RKO (cell line): ENCODE measurements around the gene CHN2.

Source experiments
- DNase-seq: peaks from one replicate; pipeline ENCODE4 v3.0.0-alpha.2; 2016; ENCODE audit warnings: low spot score

The CHN2 gene

DNA sequence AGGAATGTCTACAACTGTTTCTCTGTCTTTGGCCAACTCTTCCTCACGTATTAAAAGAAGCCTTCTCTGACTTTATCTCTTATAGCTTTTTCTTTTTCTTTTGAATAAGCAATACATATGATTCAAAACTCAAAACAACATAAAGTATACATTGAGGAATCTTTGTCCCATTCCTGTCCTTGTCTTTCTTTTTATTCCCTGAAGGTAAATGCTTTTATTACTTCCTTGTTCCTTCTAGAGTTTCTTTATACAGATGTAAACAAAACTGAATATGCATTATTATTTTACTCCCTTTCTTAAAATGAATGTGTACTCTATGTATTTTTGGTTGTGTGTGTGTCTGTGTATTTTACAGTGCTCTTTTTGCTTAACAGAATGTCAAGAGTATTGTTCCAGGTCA lies 170.1 kb downstream of the CHN2 start:
- no peak for DNase-seq

DNA sequence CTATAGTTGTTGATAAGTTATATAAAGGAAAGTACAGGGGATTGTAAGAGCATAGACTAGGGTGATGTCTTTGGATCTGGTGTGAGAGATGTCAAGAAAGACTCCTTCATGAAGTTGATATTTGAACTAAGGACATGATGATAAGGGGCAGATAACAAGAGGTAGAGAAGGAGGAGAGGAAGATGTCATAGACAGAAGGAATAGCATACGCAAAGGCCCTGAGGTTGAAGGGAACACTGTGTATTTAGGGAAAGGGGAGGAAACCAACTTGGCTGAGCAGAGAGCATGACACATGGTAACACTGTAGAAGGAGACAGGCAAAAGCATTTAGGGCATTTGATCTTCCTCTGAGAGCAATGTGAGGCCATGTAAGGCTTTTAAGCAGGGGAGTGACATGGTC lies 170.8 kb downstream of the CHN2 start:
- DNase-seq, result no peak

DNA sequence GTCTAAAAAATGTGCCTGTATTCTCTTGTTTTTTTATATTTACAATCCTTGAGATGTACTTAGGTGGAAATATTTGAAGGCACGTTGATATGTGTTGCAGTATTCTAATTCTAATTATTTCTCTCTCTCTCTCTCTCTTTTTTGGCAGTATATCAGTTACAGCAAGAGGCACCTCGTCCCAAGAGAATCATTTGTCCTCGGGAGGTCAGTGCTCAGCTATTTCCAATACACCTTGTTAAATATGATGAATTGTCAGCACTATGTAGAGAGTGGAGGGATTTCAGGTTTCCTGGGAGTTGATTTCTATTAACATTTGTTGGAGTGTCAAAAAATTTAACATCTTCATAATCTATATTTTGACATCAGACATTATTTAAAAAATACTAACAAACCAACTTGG lies 173.2 kb downstream of the CHN2 start:
- DNase-seq, result no peak

DNA sequence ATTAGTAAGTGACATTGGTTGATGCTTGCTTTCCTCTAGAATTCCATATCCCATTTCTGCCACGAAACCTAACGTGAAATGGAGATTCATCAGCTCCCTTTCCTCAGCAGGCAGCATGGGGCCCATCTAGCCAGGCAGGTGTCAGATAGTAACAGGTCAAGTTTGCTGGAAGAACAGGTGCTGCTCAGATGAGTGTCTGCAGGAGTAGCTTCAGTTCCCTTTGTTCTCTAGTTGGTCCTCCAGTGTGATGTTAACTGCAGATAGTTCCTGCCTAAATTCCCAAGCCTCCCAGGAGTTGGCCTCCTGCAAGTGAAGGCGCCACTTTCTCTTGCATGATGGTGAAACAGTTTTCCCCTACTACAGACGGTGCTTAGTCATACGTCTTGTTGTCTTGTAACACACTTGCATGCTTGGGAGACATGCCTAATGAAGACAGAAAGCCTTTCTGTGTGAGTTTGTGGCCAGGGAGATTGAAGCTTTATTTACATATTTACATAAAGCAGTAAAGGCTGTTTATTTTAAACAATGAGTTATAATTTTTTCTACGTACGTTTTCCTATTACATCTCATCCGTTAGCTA lies 175.4 kb downstream of the CHN2 start:
- DNase-seq, result no peak

DNA sequence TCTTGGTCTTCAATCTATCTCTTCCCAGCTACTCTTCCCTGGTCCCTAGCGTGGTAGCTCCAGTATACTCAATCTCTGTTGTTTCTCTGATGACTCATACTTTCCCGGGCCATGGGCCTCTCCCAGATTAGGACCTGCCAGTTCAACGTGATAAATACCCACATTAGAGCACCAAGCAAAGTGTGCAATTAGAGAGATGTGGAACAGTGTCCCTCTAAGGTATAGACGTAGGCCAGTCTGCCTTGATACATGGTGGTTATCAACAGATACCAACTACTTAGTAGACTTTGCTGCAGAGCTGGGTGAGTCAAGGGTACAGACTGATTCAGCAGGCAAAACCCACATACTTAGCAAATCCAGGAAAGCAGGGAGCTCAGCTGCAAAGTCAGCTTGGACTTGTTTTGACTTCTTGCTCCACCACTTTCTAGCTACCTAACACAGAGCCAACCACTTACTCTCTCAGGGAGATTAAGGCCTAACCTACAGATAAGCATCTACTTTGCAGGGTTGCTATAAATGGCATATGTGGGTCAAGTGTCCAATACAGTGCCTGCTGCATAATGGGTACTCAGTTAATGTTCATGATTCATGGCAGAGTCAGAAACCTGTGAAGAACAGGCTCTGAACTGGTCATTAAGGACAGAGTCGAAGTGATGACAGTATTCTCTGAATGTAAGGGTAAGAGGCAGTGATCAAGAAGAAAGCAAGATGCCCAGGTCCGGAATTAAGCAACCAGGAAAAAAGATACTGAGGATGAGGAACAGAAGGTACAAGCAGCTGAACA lies 176.1 kb downstream of the CHN2 start:
- DNase-seq, result peak; percentile 6

DNA sequence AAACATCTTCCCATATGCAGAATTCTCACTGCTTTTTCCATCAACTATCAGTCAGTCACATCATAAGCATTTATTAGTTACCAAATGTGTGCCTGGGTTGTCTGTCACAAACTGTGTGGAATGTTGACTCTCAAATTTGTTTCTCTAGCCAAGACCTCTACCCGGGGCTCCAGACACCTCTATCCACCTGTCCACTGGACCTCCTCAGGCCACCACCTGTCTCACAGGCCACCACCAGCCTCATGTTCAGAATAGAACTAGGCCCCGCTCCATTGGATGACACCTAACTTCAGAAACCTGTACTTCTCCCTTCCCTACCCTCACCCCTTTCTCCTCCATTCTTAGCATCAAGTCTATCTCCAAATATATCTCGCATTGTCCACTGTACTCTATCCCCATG lies 176.9 kb downstream of the CHN2 start:
- DNase-seq, result no peak

DNA sequence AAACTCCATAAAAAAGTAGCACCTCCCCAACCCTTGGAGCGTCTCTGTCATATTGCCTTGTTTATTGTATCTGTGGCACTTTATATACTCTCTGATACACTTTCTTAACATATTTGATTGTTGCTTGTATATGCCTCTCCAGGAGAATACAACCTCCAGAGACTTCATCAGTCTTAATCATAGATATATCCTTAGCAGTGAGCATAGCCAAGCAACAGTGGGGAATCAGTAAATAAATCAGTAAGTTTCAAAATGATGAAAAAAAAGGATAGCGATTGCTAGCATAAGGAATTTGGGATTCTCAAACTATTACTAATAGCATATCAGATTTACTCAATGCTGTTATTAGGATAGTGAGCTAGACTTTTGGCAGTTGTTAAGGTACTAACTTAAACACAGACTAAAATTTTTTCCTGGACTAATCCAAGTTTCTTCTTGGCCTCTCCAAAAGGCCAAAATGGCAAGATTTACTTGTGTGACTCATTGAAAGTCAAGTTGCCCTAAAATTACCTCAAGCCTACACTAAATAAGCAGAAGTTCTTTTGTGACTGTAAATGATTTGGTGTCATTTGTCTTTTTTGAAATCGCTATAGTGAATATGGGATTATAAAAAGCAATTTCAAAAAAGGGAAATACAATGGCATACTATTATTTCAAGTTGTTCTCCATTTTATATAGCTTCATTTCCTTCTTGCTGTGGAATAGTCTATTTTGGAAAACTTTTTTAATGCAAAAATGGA lies 177.9 kb downstream of the CHN2 start:
- DNase-seq, result no peak

DNA sequence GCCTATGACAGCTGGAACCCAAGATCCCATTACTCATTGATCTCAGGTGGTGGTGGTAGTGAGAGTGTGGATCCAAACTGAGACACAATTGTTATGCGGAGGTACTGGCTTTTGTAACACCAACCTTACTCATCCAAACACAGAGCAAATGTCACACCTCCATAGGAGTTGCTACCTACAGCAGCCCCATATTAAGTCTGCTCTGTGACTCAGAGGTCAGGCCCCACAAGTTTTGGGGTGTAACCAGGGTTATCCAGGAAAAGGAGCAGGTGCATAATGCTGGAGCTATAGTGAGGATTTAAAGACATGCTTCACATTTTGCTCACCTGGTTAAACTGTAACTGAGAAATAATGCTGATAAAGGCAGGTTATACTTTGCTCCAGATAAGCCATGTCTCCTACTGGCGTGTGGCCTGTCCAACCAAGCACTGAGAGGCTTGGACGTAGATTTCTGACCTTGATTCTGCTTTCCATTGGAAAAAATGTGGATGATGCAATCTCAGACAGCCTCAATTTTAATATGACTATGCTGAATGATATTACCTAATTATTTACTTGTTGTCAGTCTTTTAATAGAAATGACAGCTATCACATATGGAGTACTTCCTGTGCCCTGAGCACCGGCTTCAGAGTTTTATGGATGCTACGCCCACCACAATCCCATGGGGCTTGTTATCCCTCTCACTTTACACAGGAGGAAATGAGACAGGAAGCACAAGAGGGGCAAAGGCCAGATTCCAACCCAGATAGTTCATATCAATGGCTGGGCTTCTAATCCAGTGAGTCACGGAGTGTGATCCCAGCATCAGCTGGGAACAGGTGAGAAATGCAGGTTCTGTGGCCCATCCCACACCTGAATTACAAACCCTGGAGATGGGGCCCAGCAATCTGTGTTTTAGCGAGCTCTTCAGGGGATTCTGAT lies 181.3 kb downstream of the CHN2 start:
- DNase-seq, result no peak

DNA sequence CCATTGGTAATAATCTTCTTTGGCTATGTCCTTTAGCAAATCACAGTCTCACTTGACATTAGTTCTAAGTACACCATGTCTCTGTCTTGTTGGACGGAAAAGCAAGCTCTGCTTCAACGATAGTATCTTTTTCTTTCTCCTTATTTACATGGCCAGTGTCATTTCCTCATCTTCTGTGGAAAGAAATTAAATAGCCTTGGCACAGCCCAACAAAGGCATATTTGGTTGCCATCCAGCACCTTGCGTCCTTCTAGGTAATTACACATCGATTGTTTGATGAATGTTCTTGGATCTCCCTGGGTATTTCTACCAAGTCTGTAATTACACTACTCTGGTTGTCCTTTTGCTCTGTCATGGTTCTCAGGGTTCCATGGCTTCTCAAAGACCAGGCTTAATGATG lies 183.1 kb downstream of the CHN2 start:
- DNase-seq, result no peak

DNA sequence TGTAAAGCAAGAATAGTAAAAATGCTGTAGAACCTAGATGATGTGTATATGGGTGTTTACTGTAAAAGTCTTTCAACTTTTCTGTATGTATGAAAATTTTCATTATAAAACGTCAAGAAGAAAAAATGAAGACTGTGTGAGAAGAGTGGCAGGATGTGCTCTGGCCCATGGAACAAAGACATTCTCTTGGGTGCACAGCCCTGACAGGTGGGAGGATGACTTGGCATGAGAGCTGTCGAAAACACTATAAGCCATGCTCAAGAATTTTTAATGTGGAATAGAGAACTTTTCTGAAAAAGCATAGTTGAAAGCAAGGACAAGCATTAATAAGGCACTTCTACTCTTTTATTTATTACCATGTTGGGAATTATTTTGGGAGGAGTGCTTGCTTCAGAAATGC lies 185.0 kb downstream of the CHN2 start:
- DNase-seq, result no peak

DNA sequence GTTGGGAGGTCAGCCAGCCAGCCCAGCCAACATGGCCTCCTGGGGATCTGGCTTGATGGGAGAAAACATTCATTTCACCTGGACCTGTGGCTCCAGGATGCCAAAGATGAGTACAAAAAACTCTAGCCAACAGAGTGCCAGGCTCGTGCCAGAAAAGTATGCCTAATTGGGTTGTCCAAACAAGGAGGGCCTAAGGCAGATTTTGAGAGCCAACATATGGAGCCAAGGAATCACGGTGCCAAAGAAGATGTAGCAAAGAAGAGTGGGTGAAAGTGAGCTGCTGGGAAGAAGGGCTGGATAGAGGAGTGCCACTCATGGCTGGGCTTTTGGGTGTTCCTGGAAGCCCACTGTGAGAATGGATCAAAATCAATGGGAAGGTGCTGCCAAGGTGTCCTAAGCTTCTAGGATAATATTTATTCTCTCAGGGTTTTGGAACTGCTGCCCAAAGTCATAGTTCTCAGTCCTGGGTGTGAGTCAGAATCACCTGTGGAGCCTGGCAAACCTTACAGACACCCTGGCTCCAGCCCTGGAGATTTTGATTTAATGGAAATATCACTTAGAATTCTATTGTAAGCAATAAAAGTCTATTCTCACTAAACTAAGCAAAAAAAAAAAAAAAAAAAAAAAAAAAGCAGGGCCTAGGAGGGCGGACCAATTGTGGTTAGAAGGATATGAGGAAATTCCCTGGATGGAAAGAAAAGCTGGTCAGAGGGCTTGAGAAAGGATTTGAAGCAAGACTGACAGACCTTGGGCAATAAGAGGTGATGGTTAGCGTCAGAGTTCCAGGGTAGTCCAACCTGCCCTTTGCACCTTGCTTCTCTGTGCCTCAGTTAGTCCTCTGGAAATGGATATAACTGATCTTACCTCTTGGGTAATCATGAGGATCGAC lies 186.9 kb downstream of the CHN2 start:
- DNase-seq, result no peak

DNA sequence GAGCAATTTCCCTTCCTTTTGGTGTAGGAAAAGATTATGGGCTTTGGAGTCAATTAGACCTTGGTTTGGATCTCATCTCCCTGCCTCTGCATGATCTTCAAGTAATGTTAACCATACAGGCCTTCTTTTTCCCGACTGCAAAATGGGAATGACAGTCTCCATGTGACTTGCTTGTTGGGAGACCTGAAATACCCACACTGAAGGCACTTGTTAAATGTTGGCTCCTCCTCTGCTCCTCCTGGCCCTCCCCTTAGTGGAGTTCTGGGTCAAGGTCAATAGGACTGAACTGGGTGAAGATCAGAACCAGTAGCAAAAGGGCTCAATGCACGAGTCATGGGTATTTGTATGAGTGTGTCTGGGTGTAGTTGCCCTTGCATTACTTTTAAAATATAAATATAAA lies 189.7 kb downstream of the CHN2 start:
- DNase-seq, result no peak

DNA sequence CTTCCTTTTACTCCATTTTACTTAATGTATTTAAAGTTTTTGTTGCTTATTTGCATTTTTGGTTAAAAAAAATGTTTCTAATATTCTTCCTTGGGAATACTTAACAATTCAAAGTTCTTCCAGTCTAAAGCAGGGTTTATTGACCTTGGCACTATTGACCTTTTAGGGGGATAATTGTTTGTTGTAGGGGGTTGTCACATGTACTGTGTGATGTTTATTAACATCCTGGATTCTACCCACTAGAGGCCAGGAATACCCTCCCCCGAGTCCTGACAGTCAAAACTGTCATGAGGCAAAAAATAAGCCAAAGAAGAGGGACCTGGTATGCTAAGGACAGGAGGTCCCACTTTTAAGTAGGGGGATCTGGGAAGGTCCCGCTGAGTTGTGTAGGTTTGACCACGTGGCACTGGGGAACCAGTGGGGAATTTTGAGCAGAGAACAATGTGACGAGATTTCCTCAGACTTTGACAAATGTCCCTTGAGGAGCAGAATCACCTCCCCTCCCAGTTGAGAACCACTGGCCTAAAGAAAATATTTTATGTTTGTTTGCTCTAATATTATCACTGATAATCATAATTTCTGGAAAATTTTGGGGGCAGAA lies 190.7 kb downstream of the CHN2 start:
- DNase-seq, result no peak

DNA sequence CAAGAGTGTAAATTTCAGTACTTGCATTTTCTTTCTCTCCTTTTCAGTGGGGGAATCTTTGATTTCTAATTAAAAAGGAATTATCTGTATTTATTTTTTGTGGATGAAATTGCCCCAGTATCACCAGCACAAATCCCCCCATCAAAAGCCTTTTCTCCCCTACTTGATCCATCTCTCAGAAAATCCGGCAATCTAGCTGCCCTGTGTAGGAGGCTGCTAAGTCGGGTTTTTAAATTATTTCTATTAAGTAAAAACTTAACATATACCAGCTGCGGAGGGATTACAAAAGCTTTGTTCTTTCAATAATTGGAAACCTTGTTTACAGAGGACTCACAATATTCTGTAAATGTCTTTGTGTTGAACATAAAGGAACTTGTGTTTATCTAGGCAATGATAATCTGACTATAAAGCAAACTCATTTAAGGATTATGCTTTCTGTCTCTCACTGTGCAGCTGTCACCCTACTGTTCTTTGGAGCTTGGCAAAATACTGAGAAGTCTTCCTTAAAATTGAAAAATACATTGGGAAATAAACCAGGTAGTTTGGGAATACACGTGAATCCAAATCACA lies 191.7 kb downstream of the CHN2 start:
- no peak for DNase-seq

DNA sequence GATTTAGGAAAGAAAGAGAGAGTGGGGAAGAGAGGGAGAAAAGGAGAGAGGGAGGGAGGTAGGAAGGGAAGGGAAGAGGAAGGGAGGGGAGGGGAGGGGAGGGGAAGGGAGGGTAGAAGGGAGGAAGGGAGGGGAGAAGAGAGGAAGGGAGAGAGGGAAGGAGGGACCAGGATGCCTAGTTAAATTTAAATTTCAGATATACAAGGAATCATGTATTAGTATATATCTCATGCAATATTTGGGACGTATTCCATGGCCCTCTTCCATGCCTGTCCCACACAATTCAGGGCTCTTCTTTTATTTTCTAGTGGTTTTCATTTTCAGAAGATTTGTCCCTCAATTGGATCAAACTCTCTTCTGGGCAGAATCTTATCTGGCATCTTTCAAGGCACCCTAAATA lies 196.7 kb downstream of the CHN2 start:
- no peak for DNase-seq

DNA sequence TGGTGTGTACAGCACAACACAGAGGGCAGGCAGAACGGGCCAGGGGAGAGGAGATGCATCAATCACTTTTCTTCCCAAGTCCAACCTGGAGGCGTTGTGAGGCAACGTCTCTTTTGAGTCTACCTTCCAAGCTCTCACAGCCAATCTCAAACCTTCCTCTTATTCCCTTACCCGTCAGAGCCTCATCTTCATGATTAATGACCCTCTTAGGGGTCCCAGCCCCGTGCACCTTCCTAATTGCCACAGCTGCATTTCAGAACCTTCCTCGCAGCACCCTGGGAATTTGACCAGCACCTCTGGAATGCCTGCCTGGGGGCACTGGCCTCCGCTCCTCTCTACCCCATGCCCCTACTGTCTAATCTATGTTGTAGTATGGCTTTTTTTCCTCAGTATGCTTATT lies 199.7 kb downstream of the CHN2 start:
- DNase-seq, result no peak

DNA sequence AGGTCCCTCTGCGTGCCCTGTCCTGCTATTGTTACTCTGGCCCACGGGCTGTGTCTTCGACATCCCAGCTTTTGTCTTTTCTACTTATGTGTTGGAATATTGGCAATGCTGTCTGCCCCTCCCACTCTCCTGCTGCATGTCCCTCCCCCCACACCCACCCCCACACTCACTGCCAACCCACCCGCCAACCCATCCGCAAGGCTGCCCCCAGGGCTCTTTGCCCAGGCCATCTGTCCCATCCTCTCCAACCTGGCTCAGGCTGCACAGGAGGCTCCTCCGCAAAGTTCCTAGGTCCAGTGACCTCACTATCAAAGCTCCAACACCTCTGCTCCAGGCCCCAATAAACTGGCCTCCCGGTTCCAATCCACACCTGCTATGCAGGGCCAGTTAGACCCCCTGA lies 202.0 kb downstream of the CHN2 start:
- no peak for DNase-seq

DNA sequence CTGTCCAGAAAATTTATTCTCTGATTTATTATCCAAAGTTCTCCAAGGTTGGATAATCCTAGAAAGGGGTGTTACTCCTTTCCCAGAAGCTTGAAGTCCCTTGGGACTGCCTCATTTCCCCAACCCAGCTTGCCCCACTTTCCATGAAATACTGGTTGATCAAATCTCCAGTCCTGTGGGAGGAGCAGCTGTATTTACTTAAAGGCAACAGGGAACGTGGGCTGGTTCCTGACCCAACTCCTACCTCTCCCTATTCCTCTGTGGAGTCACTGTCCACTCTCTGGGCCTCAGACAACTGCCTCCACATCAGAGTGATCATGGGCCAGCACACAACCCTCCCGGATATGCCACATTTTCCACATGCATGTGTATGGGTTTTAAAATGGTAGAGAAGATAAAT lies 202.8 kb downstream of the CHN2 start:
- no peak for DNase-seq

DNA sequence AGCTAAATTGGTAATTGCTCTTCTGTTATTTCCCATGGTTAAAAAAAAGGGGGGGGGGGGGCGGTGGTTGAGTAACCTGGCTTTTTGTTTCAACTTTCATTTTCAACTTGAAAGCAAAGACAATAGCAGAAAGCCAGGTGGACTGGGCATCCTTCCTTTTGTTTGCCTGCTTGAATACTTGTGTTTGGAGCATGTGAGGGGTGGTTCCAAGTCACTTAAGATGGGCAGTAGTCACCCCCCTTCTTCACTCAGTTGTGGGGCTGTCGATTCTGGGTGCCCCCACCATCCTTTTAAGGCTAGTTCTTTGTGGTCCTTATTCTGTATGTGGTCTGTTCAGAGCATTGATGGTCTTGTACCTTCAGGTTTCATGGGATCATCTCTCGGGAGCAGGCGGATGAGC lies 203.4 kb downstream of the CHN2 start:
- DNase-seq, result no peak

DNA sequence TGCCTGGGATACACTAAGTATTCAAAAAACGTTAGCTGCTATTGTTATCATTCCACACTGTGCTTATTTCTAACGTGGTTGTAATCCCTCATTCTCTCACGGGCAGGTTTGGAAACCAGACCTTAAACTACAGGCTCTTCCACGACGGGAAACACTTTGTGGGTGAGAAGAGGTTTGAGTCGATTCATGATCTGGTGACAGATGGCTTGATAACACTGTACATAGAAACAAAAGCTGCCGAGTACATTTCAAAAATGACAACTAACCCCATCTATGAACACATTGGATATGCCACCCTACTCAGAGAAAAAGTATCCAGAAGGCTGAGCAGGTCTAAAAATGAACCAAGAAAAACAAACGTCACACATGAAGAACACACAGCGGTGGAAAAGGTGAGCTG lies 205.9 kb downstream of the CHN2 start:
- DNase-seq, result no peak

DNA sequence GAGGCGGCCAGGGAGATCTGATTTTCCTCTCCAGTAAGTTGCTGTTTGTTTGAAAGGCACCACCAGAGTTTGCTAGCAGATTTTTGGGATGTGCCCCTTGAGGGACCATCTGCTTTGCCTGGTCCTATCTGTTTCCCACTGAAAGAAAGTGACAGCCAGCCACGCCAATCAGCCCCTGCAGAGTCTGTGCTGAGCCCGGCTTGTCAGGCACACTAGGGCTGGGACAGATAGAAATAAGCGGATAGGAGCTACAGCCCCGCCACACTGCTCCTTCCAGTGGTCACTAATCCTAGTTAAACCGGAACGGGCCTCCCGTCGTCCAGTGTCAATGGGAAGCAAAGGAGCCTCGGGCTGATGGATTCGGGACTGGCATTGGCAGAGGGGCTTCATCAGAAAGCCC lies 207.2 kb downstream of the CHN2 start:
- no peak for DNase-seq
